Neural cell (in vitro differentiated cells): ENCODE measurements around the gene POMT2. TPM values are rescaled to one million over a fixed set of nuclear protein-coding genes. Genes with fewer than 3 reads are reported as not detected.
"Not testable (repeated sequence)": the region's sequence is repeated elsewhere in the genome, so short reads cannot be mapped to it uniquely, and the experiment has no call there.

Source experiments
- H2AFZ ChIP-seq: fragments of 200-600, 300-800 bp; sonication (generic), shearing (Covaris generic); 2 replicates; pipeline ENCODE4 v1.6.0; 2014; ENCODE audit warnings: low read depth, mild to moderate bottlenecking, antibody characterized with exemption, low read length, moderate library complexity
- H3F3A ChIP-seq: fragments of 200-600 bp; shearing (Covaris generic); 2 replicates; pipeline ENCODE4 v1.6.1; 2016; ENCODE audit warnings: mild to moderate bottlenecking, moderate library complexity, mixed read lengths, antibody characterized with exemption, low read length; ENCODE audit not compliant: insufficient read depth, poor library complexity, severe bottlenecking
- H3K27ac ChIP-seq: fragments of 200-600, 300-800 bp; sonication (generic), shearing (Covaris generic); 2 replicates; pipeline ENCODE4 v1.5.1; 2014; ENCODE audit warnings: mild to moderate bottlenecking, low read length, moderate library complexity
- H3K27me3 ChIP-seq: fragments of 300-800, 200-600 bp; sonication (generic), shearing (Covaris generic); 2 replicates; pipeline ENCODE4 v1.6.0; 2014; ENCODE audit warnings: mild to moderate bottlenecking, low read depth, low read length, moderate library complexity; ENCODE audit not compliant: insufficient read depth
- H3K36me3 ChIP-seq: fragments of 300-800, 200-600 bp; sonication (generic), shearing (Covaris generic); 2 replicates; pipeline ENCODE4 v1.5.1; 2014; ENCODE audit warnings: mild to moderate bottlenecking, antibody characterized with exemption, low read length, moderate library complexity; ENCODE audit not compliant: insufficient read depth
- H3K4me2 ChIP-seq: fragments of 300-800, 200-600 bp; sonication (generic), shearing (Covaris generic); 2 replicates; pipeline ENCODE4 v1.6.0; 2014; ENCODE audit warnings: mild to moderate bottlenecking, low read length
- H3K4me3 ChIP-seq: fragments of 300-800, 200-600 bp; sonication (generic), shearing (Covaris generic); 2 replicates; pipeline ENCODE4 v1.5.1; 2014; ENCODE audit warnings: mild to moderate bottlenecking, low read length, moderate library complexity
- H3K79me2 ChIP-seq: fragments of 200-600 bp; shearing (Covaris generic); replicated peaks from 2 replicates; pipeline ENCODE4 v1.6.0; 2014; ENCODE audit warnings: mild to moderate bottlenecking, low read length, moderate library complexity; ENCODE audit not compliant: insufficient read depth
- H3K9ac ChIP-seq: fragments of 300-800, 200-600 bp; sonication (generic), shearing (Covaris generic); 2 replicates; pipeline ENCODE4 v1.6.1; 2016; ENCODE audit warnings: mild to moderate bottlenecking, low read length, mixed read lengths
- H3K9me2 ChIP-seq: fragments of 200-600 bp; shearing (Covaris generic); 2 replicates; pipeline ENCODE4 v1.6.1; 2016; ENCODE audit warnings: mild to moderate bottlenecking, low read length, mixed read lengths; ENCODE audit not compliant: insufficient read depth
- H3K9me3 ChIP-seq: fragments of 200-600, 300-800 bp; sonication (generic), shearing (Covaris generic); 2 replicates; pipeline ENCODE4 v1.6.1; 2016; ENCODE audit warnings: mild to moderate bottlenecking, mixed run types, low read length, moderate library complexity, mixed read lengths
- H4K20me1 ChIP-seq: fragments of 200-600 bp; shearing (Covaris generic); 2 replicates; pipeline ENCODE4 v1.6.1; 2016; ENCODE audit warnings: mild to moderate bottlenecking, mixed run types; ENCODE audit not compliant: insufficient read depth
- EP300 ChIP-seq: fragments of 450-650 bp; conservative IDR thresholded peaks from 2 replicates; pipeline ENCODE4 v1.6.1; 2014; ENCODE audit warnings: antibody characterized with exemption, mild to moderate bottlenecking, moderate library complexity; ENCODE audit not compliant: poor library complexity, severe bottlenecking
- EZH2 ChIP-seq: fragments of 200-600, 300-800 bp; shearing (Covaris generic), sonication (generic); IDR thresholded peaks from 2 replicates; pipeline ENCODE4 v1.6.1; 2014; ENCODE audit warnings: antibody characterized with exemption, low read length, borderline replicate concordance, mild to moderate bottlenecking; ENCODE audit not compliant: insufficient read depth, poor library complexity, severe bottlenecking
- MXI1 ChIP-seq: fragments of 450-650 bp; conservative IDR thresholded peaks from 2 replicates; pipeline ENCODE4 v1.6.1; 2014; ENCODE audit warnings: antibody characterized with exemption, mild to moderate bottlenecking; ENCODE audit not compliant: poor library complexity, severe bottlenecking
- POLR2AphosphoS5 ChIP-seq: IDR thresholded peaks from 2 replicates; pipeline ENCODE4 v1.6.1; 2012
- RAD21 ChIP-seq: fragments of 450-650 bp; conservative IDR thresholded peaks from 2 replicates; pipeline ENCODE4 v1.6.1; 2014; ENCODE audit warnings: antibody characterized with exemption, mild to moderate bottlenecking, moderate library complexity
- SMC3 ChIP-seq: fragments of 450-650 bp; conservative IDR thresholded peaks from 2 replicates; pipeline ENCODE4 v1.6.1; 2014; ENCODE audit warnings: antibody characterized with exemption, mild to moderate bottlenecking, moderate library complexity; ENCODE audit not compliant: poor library complexity
- TAF1 ChIP-seq: IDR thresholded peaks from 2 replicates; pipeline ENCODE4 v1.6.1; 2012; ENCODE audit warnings: low read depth
- polyA plus RNA-seq: library from polyadenylated mRNA; depleted of rRNA; stranded (reverse); fragments of >200 nt; gene quantifications from 2 replicates; pipeline ENCODE4 v1.2.3, GENCODE V29; 2014
- TF ChIP-seq, protein P1 (sequence below): IDR thresholded peaks from 2 replicates; pipeline ENCODE4 v1.6.1; 2012; ENCODE audit warnings: borderline replicate concordance
- TF ChIP-seq, protein P2 (sequence below): fragments of 450-650 bp; IDR thresholded peaks from 2 replicates; pipeline ENCODE4 v1.5.1; 2014; ENCODE audit warnings: antibody characterized with exemption, mild to moderate bottlenecking, moderate library complexity; ENCODE audit not compliant: poor library complexity, severe bottlenecking

POMT2 gene
- polyA plus RNA-seq, 1 donor from 2014 or later, result 9.6 TPM

DNA sequence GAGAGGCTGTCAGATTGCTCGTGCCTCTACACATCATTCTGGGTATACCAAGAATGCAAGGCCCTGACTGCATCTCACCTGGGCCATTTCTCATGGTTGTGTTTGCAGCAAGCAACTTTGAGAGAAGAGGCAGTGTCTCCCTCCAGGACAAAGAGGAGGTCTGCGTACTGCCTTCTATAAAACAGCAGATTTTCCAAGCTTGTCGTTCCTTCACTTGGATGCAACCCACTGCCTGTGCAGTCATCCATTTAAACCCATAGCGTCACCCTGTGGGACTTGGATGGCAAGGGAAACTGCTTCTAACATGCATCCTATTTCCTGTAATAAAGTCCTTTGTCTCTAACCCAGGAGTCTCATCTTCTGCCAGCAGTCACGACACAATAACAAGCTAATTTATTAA, 1.3 kb downstream of the POMT2 start:
- peak overlapping the region; percentile 89 for H3K27ac ChIP-seq

DNA sequence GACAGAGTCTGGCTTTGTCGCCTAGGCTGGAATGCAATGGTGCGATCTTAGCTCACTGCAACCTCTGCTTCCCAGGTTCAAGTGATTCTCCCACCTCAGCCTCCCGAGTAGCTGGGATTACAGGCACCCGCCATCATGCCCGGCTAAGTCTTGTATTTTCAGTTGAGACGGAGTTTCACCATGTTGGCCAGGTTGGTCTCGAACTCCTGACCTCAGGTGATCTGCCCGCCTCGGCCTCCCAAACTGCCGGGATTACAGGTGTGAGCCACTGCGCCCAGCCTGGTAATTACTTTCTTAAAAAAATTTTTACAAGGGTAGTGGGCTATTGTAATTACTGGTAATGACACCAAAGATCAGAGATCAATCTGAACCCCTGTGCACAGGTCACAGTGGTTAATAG, 1.9 kb downstream of the POMT2 start:
- H3K27me3 ChIP-seq, H3K4me3 ChIP-seq, H3K4me2 ChIP-seq, H3F3A ChIP-seq, H2AFZ ChIP-seq, H3K9me3 ChIP-seq, H4K20me1 ChIP-seq, H3K36me3 ChIP-seq, H3K27ac ChIP-seq, H3K9ac ChIP-seq, H3K79me2 ChIP-seq, H3K9me2 ChIP-seq: not testable (repeated sequence)

More for the DNA sequence above, 1.3 kb downstream of the POMT2 start:
- Histone ChIP-seq H3F3A (no peaks in the 10 kb centered on the region), H3K4me2 (no peak overlapping the region), H3K9me3 (no peaks in the 10 kb centered on the region), H2AFZ (no peak overlapping the region), H3K79me2 (peaks cover 10% of the 10 kb centered on the region), H4K20me1 (no peaks in the 10 kb centered on the region), H3K9ac (peak overlapping the region; percentile 25), H3K4me3 (peak overlapping the region; percentile 93), H3K9me2 (no peaks in the 10 kb centered on the region), H3K36me3 (no peaks in the 10 kb centered on the region), H3K27me3 (no peaks in the 10 kb centered on the region)
- no peak for TF ChIP-seq EZH2
- TF ChIP-seq POLR2AphosphoS5, result no peak
- no peak for TF ChIP-seq RAD21
- TF ChIP-seq EP300, result no peak
- TF ChIP-seq SMC3, result no peak
- TF ChIP-seq, protein P1, sequence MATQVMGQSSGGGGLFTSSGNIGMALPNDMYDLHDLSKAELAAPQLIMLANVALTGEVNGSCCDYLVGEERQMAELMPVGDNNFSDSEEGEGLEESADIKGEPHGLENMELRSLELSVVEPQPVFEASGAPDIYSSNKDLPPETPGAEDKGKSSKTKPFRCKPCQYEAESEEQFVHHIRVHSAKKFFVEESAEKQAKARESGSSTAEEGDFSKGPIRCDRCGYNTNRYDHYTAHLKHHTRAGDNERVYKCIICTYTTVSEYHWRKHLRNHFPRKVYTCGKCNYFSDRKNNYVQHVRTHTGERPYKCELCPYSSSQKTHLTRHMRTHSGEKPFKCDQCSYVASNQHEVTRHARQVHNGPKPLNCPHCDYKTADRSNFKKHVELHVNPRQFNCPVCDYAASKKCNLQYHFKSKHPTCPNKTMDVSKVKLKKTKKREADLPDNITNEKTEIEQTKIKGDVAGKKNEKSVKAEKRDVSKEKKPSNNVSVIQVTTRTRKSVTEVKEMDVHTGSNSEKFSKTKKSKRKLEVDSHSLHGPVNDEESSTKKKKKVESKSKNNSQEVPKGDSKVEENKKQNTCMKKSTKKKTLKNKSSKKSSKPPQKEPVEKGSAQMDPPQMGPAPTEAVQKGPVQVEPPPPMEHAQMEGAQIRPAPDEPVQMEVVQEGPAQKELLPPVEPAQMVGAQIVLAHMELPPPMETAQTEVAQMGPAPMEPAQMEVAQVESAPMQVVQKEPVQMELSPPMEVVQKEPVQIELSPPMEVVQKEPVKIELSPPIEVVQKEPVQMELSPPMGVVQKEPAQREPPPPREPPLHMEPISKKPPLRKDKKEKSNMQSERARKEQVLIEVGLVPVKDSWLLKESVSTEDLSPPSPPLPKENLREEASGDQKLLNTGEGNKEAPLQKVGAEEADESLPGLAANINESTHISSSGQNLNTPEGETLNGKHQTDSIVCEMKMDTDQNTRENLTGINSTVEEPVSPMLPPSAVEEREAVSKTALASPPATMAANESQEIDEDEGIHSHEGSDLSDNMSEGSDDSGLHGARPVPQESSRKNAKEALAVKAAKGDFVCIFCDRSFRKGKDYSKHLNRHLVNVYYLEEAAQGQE, result no peak
- no peak for TF ChIP-seq MXI1
- TF ChIP-seq, protein P2, sequence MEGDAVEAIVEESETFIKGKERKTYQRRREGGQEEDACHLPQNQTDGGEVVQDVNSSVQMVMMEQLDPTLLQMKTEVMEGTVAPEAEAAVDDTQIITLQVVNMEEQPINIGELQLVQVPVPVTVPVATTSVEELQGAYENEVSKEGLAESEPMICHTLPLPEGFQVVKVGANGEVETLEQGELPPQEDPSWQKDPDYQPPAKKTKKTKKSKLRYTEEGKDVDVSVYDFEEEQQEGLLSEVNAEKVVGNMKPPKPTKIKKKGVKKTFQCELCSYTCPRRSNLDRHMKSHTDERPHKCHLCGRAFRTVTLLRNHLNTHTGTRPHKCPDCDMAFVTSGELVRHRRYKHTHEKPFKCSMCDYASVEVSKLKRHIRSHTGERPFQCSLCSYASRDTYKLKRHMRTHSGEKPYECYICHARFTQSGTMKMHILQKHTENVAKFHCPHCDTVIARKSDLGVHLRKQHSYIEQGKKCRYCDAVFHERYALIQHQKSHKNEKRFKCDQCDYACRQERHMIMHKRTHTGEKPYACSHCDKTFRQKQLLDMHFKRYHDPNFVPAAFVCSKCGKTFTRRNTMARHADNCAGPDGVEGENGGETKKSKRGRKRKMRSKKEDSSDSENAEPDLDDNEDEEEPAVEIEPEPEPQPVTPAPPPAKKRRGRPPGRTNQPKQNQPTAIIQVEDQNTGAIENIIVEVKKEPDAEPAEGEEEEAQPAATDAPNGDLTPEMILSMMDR, result no peak
- TF ChIP-seq TAF1, result no peak

DNA sequence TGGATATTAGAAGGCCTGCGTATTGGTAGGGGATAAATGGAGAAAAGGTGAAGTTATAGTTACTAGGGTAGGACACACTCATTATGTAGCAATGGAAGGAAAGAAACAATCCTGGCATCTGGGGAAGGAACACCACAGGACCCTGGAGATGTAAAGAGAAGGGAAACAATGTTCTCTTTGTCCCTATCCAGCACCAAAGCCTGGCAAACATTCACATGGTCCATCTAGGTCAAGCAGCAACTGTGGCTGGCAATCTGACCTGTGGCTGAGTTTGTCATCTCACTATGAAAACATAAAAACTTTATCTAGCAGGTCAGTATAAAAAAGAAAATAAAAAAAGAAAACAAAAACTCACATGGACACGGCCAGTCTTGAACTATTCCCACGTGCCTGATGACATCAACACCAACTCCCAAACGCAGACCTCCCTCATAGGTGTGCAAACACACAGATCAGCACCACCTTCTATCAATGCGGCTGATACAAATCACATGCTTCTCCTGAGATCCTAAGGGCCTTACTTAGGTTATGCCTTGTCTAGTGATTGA, 2.6 kb downstream of the POMT2 start:
- H3K4me2 ChIP-seq, result no peak overlapping the region
- H4K20me1 ChIP-seq, result no peaks in the 10 kb centered on the region
- no peak overlapping the region for H3K9ac ChIP-seq
- no peak for TF ChIP-seq MXI1
- no peak for TF ChIP-seq SMC3
- TF ChIP-seq, protein P1, result no peak
- no peak for TF ChIP-seq RAD21
- TF ChIP-seq TAF1, result no peak
- TF ChIP-seq EZH2, result no peak
- no peak for TF ChIP-seq POLR2AphosphoS5
- TF ChIP-seq EP300, result no peak
- TF ChIP-seq, protein P2, result no peak
- H3K27me3 ChIP-seq, result no peaks in the 10 kb centered on the region
- H3K9me2 ChIP-seq, result no peaks in the 10 kb centered on the region
- H3K9me3 ChIP-seq, result no peaks in the 10 kb centered on the region
- no peak overlapping the region for H3K4me3 ChIP-seq
- H3K27ac ChIP-seq, result no peak overlapping the region
- no peaks in the 10 kb centered on the region for H3F3A ChIP-seq
- H3K36me3 ChIP-seq, result no peaks in the 10 kb centered on the region
- H2AFZ ChIP-seq, result no peak overlapping the region
- peaks cover 10% of the 10 kb centered on the region for H3K79me2 ChIP-seq
